ENCODE data around the gene TTLL6.

The TTLL6 gene

DNA sequence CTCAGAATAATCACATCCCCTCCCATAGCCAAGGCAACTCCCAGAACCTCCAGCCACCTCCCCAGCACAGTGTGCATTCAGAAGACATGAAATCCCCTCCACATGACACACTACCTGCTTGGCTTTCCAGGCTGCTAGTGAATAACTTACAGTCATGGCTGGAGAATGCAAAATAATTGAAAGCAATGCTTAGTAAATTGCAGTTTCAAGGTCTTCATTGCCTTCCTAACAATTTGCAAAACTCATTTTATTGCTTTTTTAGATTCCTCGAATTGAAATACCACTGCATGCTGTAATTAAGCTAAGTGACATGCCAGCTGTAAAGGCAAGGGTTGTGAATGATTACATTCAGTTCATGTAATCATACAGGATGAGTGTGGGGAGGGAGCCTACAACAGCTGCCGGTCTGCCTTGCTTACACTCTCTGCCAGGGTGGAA is 59.5 kb downstream of the TTLL6 start:
- peak; percentile 25 for DNase-seq

DNA sequence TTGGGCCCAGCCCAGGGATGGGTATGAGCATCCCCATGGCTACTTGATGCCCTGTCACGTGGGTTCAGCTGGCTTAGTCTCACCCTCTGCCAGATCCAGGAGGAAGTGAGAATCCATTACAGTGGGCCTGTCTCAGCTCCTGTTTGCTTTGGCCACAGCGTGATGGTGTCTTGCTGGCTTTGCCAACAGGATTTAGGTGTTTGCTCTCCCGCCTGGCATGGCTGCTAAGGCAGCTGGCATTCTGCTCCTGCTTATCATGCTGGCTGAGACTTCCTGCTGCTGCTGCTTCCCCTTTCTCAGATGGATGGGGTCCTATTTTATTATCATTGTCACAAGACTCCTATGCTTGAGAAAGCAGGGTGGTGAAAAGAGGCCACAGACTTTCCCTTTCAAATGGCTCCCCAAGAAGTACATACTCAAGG is 60.2 kb downstream of the TTLL6 start:
- no peak for DNase-seq

DNA sequence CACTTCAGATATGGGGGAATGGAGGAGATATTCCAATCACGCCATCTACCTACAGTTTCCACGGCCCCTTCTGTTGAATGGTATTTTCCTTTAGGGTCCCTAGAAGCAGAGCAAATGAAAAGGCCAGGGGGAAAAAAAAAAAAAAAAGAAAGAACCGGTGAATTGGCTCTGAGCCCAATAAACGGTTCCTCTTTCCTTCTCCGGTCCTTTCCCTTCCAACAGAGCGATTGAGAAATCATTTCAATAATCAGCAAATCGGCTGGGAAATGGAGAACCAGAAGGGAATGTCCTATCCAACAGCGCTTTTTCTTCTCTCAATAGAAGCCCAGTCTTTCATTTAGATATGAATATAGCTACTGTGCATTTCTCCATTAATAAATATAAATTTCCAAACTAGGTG is 61.7 kb downstream of the TTLL6 start:
- DNase-seq: no peak

DNA sequence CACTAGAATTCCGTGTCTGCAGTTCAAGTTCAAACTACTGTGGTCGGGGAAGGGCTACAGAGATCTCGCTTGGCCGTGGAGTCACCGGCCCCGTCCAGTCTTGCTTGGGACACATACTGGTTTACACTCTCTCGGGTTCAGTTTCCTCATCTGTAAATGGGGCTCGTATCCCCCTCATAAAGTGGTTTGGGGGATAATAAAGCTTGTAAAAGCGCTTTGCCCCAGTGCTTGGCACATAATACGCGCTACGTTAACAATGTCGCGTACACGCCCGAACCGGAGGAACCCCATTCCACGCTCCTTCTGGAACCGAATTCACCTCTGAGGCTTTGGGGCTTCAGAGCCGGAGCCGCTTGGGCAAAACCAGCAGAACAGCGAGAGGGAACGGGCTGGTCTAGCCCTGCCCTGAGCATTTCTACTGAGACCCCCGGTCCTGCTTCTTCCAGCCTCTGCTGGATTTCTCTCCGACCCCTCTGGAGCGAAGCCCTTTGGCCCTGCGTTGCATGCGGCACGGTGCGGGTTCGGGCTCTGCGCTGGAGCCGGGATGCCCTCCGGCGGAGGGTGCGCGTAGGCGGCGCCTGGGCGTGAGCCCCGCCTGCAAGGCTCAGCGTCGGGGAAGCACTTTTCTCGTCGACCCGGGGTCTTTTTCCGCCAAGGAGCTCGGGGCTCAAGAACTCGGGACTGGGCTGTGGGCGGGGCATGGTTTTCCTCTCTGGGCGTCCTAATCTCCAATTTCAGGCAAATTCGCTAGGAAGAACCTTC is 62.3 kb downstream of the TTLL6 start:
- DNase-seq: no peak

DNA sequence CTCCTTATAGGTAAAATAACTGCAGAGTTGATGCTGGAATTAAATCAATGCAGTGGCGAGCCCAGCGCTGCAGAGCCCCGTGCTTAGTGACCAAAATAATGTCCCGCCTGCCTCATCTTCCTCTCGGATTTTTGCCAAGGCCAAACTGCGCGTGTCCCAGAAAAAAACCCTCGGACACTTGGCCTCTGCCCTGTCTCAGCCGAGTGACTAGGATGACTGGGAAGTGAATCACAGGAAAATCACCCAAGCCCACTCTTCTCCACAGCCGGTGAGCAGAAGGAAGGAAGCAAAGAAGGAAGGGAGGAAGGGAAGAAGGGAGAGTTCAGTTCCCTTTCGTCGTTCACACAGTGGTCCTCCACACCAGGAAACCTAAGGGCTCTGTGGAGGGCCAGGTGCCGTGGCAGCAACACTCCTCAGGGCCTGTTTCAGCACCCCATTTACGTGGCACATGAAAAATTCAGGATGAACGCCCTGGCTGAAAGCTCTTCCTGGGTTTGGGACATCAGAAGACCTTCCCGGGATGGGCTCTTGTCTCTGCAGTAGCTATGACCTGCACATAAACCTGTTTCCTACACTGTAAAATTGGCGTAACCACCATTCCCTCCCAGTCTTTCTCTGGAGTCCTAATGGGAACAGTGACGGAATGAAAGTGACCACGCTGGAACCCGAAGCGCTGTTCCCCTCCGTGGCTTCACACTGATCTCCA is 63.1 kb downstream of the TTLL6 start:
- DNase-seq: no peak

DNA sequence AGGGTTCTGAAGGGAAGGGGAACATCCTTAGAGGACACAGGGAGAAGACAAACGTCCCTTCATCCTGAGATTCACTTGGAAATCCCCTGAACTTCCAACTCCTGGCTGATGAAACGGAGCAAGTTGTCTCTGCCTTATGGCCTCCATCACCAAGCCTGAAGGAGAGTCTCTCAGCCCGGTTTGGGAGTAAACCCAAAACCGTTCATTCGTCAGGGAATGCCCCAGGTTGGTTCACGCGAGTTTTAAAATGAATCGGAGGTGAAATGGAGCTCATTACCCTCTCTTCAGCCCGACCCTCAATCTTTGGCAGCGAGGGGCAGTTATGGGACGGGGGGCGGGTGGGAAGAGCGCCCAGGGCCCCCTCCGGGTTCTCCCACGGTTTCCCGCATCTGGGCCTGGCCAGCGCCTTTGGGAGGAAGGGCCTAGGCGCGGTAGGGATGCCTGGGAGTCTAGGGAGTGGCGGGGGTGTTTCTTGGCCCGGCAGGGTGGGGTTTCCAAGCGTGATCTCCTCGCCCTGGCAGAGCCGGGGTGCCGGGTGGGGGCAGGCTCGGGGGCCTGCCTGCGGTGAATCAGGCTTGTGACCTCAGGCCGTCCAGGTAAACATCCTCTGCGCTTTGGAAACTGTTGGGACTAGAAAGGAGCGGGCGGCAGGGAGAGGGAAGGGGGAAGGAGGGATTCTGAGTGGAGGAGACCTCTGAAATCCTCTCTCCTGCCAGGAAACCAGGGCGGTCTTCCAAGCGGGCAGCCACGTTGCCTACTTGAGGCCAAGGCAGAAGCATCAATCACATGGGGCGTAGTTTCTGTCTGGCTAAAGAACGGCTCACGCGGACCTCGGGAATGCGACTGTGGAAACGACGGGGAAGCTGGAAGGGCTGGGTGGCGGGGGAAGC is 64.4 kb downstream of the TTLL6 start:
- DNase-seq: no peak

DNA sequence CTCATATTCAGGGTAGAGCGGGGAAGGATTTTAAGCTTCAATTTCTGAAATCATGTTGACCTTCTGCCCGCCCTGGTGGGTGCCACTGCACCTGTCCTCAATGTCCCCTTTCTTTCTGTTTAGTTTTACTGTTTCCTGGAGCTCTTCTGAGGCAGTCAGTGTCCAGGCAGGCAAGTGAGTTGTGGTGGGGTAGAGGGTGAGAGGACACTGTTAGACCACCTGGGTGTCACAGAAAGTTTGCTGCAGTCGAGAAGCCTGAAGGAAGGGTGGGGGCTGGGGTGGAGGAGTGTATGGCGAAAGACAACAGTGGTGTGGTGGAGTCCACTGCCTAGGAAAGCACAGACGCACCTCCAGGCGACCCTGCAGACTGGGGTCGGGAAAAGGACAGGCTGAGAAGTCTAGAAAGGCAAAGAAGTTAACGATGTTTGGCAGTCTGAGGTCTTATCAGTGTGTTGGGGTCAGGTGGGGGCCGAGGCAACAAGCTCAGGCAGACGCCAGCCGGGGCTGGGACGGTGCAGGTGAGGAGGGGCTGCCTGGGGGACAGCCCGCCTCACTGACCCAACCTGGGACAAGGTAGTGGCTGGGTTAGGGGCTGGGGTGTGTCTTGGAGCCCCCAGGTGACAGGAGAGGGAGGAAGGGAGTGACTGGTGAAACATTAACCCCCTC is 65.2 kb downstream of the TTLL6 start:
- no peak for DNase-seq

DNA sequence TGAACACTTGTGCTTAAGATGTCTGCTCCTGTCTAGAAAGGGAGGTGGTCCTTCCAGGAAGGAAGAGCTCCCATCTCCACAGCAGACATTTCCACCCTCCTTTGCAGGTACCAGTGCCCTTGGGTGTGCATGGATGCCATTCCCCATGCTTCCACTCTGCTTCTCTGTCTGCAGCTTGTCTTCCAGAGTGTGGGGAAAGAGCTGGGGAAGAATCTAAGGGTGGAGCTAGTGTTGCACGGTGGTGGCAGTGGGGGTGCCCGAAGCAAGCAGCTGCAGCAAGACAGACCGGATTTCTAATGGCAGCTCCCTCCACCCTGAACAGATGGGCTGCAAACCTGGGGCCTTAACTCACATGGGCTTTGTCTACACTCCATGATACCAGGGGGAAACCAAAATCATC is 65.9 kb downstream of the TTLL6 start:
- DNase-seq: no peak

DNA sequence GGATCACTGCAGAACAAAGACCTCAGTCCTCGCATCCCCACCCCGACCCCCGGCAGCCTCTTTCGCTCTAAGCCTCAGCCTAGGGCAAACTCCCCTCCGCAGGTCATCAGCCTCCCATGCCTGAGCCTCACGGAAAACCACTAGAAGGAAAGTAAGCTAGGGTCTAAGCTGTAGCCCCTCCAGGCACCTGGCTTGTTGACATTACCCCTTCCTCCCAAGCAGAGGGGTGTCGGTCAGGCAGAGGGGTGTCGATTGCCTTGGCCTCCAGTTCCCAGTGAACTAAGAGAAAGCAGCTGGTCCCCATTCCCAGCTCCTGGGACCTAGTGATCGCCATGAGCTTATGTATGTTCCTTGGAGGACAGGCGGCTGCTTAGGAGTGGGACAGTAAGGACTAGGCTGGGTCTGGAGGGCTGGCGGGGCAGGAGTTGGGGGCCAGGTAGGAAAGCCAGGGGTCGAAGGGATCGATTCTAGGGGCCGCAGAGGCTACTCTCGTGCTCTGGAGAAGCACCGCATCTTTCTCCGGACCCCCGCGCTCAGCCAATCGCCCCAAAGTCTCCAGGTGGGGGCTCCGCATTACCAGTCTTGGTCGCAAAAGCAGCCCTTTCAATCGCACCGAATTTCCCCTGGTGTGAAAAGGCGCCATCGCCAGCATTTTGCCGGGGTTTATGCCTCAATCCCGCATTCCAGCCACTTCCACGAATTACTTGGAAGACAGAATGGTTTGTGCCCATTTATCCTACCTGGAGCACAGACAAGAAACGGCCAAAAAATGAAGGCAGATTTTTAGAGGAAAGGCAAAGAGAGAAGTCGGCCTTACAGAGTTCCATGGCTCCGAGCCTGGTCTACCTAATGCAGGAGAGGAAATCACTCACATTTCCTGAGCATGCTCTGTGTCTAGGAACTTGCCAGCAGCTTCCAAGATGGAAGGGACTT is 67.1 kb downstream of the TTLL6 start:
- DNase-seq: no peak

DNA sequence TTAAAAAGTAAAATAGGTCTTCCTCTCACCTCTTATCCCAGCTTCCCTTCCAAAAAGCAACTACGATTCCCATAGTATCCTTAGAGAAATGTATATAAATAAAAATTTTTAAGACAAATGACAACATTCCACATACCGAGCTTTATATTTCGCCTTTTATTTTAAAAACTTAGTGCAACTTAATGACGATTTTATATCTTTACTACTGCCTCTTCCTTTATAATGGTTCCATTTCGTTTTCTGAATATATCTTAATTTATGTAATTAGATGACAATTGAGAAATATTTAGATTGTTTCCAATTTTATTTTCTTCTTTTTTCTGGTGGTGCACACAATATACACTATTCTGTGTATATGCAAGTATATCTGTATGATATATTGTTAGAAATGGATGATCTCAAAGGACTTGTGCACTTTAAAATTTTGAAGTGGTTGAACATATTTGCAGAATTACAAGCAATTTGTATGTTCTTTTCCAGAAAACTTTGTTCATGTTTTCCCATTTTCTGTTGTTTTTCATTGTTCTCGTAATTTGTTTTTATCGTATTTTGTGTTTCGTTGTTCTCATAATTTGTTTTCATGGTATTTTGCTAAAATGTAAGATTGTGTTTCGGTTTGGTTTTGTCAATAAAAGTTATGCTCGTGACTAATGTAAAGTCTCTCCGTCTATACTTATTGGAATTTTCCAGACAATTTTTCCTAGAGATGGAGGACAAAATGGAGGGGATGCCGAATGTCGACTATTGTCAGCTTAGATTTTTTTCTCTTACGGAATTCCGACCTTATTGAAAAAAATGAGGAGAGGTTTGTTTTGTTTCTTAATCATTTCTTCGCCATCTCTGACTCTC is 68.1 kb downstream of the TTLL6 start:
- DNase-seq: no peak

DNA sequence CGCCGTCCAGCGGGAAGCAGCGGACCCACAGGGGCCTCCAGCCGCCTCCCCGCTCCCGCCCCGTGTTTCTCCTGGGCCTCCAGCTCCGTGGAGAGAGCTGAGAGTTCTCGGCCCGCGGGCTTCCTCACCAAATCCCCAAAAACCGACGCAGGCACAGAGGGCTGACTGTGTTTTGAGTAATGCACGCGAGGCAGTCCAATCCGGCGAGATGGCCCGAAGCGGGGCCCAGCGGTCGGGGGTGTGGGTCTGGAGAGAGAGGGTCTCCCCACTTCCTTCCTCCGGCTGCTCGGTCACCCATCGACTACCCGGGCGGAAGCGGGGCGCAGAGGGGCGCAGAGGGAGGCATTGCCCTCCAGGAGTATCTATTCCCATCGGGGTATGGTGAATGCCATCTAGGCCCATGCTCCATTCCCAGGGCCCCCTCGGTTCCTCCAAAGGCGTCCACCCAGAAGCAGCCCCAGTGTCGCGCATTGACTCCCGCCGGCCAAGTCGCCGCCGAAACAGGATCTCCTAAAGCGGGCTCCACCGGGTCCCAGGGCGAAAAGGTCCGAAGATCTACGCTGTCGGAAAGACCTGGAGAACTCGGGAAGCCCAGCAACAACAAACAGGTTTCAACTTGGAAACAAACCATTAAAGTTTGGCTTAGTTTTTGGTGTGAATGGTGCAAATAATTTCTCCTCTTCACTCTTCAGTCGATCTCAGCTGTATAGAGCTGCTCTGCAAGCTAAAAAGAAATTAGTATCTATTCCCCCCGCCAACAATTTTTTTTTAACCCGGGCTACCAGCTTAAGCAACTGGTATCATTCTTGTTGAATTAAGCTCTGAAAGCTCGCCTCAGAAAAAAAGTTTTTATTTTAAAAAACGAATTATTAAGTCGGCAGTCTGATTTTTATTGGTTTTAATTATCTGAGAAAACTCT is 69.3 kb downstream of the TTLL6 start:
- DNase-seq: no peak

DNA sequence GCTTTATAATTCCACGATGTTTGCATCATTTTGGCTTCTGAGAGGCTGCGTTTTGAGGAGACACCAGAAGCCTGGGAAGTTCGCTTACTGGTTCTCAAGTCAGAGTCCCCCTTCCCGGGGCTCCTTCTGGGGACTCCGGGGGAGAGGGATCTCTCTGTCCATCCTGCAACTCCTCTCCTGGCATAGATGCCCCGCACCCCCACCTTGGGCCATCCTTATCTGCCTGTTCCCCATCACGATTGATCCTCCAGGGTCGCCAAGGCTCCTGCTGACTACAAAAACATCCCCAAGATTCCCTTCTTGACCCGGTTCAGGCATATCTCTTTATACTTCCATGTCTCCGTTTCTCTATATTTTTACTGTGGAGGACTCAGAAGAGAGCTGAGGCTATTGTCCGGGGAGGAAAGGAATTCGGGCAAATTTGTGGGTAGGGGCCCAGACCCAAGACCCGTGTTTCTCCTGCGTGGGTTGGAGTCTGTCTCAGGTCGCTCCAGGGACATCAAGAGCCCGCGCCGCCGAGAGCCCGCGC is 70.0 kb downstream of the TTLL6 start:
- DNase-seq: no peak

DNA sequence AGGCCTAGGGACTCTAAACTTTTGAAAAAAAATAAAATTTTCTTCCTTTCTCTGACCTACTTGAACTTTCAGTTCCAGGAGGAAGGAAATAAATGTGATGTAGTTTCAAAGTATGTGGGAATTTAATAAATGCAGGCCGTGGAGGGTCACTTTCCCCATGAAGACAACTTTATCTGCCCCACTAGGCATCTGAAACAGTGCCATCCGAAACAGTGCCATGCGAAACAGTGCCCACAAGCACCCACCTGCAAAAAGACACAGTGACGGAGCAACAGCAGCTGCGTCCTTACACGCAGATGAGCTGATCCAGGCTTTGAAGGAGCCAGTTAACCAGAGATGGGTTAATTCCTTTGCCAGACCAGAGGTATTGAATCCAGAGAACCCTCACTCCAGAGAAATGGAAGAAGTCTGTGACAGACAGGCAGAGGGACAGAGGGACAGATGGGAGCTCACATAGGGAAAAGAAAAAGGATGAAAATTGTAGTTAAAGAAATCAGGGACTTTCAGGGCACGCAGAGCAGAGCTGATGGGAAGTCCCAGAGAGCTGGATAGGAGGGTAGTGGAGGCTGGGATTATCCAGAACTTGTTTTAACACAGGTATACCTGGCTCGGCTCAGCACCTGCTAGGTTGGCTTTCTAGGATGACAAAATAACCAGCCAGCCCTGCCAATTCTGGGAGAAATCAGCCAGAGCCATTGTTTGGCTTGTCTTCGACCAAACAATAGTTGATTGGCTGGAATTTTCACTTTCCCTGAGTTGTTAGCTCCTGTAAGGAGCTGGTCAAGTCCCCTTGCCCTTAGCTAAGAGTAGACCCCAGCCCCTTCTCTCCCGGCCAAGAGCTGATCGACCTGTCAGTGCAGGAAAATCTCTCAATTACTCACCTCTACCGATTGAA is 71.4 kb downstream of the TTLL6 start:
- DNase-seq: no peak

DNA sequence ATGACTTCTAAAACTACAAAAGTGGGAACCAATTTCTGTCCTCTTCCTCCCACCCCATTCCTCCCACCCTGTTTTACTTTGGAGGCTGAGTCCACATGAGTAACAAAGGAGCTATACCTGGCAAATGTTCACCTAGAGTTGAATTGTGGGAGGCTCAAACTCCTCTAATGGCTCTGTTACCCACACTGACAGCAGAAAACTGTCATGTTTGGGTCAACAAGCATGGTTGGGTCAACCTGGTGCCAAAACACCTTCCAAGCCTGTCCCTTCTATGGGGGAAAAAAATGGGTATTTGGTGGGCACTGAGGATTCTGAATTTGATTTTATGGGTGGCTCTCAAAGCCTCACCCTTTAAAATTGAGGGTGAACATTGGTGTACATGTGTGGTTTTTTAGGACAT is 76.5 kb downstream of the TTLL6 start:
- no peak for DNase-seq

DNA sequence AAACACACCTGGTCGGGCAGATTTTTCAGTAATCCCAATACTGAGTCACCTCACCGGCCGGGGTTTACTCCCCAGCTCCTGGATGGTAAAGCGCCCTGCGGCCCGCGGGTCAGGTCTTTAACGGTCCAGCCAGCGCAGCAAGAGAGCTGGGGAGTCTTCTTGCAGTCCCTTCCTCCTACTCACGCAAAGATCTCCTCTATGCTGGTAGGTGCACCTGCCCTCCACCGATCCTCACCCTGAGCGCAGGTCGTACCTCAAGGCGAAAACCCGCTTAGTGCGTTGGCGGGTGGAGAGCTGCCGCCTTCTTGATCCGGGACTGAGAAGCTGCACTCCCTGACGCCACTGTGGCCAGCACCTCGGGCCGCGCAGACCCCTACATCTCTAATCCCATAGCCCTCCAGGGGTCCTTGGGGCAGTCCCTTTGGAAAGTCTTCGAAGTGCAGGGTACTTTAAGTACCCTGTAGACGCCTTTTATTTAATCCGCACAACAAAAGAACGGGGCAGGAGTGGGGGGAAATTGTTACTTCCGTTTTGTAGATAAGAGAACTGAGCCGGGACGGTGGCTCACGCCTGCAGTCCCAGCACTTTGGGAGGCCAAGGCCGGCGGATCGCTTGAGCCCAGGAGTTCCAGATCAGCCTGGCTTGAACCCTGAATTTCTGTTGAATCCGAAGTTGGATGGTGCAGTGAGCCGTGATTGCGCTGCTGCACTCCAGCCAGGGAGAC is 78.1 kb downstream of the TTLL6 start:
- DNase-seq: no peak

DNA sequence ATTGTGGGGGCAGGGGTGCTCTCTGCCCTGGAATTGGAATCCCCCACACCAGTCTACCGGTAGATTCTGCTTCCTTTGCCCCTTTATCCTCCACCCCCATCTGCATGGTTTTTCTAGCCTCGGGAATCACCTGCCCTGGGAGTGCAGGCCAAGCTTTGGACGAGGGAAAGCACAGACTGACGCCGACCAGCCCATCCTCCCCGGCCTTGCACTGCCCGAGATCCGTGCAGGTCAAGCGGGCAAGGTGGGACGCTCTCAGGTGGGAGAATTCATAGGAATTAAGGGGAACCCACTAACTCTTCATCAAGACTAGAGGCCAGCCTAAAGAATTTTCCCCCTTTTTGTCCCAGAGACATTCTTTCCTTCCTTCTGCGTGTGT is 78.6 kb downstream of the TTLL6 start:
- DNase-seq: no peak

DNA sequence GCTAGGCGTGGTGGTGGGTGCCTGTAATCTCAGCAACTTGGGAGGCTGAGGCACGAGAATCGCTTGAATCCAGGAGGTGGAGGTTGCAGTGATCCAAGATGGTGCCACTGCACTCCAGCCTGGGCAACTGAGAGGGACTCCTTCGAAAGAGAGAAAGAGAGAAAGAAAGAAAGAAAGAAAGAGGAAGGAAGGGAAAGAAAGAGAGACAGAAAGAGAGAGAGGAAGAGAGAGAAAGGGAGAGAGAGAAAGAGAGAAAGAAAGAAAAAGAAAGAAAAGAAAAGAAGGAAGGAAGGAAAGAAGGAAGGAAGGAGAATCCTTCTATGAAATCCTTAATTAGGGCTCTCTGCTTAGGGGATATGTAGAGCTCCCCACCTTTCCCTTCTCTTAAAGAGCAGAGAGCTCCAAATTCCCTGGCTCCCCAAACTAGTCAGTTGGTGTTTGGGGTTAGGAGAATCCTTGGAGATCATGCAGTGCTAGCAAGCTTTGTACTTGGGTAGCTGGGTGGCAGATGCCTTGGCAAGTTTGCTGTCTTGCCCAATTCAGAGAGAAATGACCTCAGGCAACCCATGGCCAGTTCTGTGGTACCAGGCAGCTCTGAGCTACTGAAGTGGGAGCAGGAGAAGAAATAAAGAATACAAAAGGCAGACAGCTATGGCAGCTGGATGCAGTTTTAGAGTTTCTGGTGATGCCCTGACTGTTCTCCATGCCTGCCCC is 79.5 kb downstream of the TTLL6 start:
- no peak for DNase-seq
